ENCODE results near the gene DCAF11. TPM values are rescaled to one million over a fixed set of nuclear protein-coding genes. Genes with fewer than 3 reads are reported as not detected.

Gene DCAF11
- total and polyA plus RNA-seq, 2 of the 8 experiments (the other 6 are each of a cell fraction or from before 2014, with no cell fraction given) = 60.4 to 63.6 TPM

DNA sequence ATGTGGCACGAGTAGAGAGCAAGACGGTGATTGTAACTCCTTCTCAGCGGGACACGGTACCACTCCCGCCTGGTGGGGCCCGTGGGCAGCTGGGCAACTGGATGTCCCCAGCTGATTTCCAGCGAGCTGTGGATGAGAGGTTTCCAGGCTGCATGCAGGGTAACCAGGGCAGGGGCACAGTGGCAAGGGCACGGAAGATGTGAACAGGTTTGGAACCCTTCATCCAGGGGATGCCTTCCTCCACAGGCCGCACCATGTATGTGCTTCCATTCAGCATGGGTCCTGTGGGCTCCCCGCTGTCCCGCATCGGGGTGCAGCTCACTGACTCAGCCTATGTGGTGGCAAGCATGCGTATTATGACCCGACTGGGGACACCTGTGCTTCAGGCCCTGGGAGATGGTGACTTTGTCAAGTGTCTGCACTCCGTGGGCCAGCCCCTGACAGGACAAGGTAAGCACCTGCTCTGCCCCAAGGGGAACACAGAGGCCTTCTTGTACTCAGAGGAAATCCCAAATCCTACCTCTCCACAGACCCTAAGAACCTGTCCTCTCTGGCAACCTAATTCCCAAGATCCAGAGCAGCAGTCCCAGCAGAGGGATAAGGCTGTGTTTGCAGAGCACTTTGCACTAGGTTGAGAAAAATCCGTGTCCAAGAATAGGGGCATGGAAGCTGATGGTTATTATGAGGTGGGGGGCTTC lies 16.2 kb upstream of the DCAF11 start:
- Histone ChIP-seq H2BK120ac (replicated peaks; ENCODE audit: low read depth, low read length) (no peak overlapping the region), H3K4ac (replicated peaks; ENCODE audit: insufficient read length, low read depth, low read length) (no peak overlapping the region), H3K23me2 (ENCODE audit: low read depth, low read length) (peaks cover 8% of the 10 kb centered on the region), H3K79me1 (ENCODE audit: low read depth, low read length) (peaks cover 5% of the 10 kb centered on the region), H4K5ac (ENCODE audit: insufficient read length, low read depth, low read length) (no peak overlapping the region), H3K9me3 (ENCODE audit: insufficient read depth in 2 of 2, low read depth in 1 of 2, low read length in 1 of 2) (no peaks in the 10 kb centered on the region; a peak in 1 of 4 replicates), H2BK20ac (ENCODE audit: low read length) (no peak overlapping the region), H2BK5ac (ENCODE audit: low read depth, low read length) (no peak overlapping the region), H3K14ac (ENCODE audit: insufficient read length) (no peak overlapping the region), H3K9ac (replicated peaks in 1 of 4; ENCODE audit: extremely low read depth in 1 of 4, low read depth in 3 of 4, low read length in 3 of 4) (no peak overlapping the region), H2AFZ (ENCODE audit: low read length) (no peak overlapping the region), H2AK5ac (ENCODE audit: low read depth, low read length) (no peak overlapping the region), H3K23ac (ENCODE audit: insufficient read length) (no peak overlapping the region), H3K18ac (ENCODE audit: extremely low read depth, low read length) (no peak overlapping the region), H3K56ac (replicated peaks; ENCODE audit: insufficient read length, low read depth, low read length) (no peak overlapping the region), H4K91ac (replicated peaks; ENCODE audit: insufficient read length, low read length) (no peak overlapping the region), H3K4me2 (ENCODE audit: insufficient read depth in 1 of 2, low read depth in 2 of 2, low read length in 2 of 2) (no peak overlapping the region), H3K36me3 (ENCODE audit: control insufficient read depth in 2 of 4, insufficient read depth in 4 of 4, low read length in 3 of 4) (peaks cover 9 to 63% (median 39%) of the 10 kb centered on the region in 4 experiments; a peak in 7 of 8 replicates), H4K8ac (ENCODE audit: extremely low read depth, insufficient read depth, low read length) (peak overlapping the region; percentile 45), H3K27ac (ENCODE audit: low read depth, low read length) (no peak overlapping the region), H3K4me3 (ENCODE audit: extremely low read depth in 1 of 4, insufficient read depth in 2 of 4, low read depth in 3 of 4, low read length in 4 of 4) (no peak overlapping the region), H3K79me2 (ENCODE audit: control insufficient read depth in 1 of 2, insufficient read depth in 2 of 2, low read length in 2 of 2) (peaks cover 0 to 21% of the 10 kb centered on the region in 2 experiments; a peak in 2 of 4 replicates), H2BK15ac (ENCODE audit: low read length) (no peak overlapping the region), H3K27me3 (replicated peaks in 1 of 4; ENCODE audit: control insufficient read depth in 3 of 4, extremely low read depth in 1 of 4, insufficient read depth in 3 of 4, low read length in 3 of 4) (no peaks in the 10 kb centered on the region), H4K20me1 (replicated peaks in 1 of 2; ENCODE audit: control insufficient read depth in 1 of 2, insufficient read depth in 2 of 2, low read length in 2 of 2) (peaks cover 7 to 11% of the 10 kb centered on the region in 2 experiments), H3K4me1 (replicated peaks in 1 of 4; ENCODE audit: control insufficient read depth in 3 of 4, insufficient read depth in 4 of 4, low read length in 3 of 4) (peaks cover 4 to 13% (median 7%) of the 10 kb centered on the region in 4 experiments), H2BK12ac (ENCODE audit: low read depth, low read length) (no peak overlapping the region)
- CTCF ChIA-PET (ENCODE audit: partially characterized antibody) = interaction anchor here (0.6 to 12.8 kb wide), 6 partner anchors 8 to 707 kb away, joined by 3 to 316 read pairs (median 4); partner anchors contain the start of gene CPNE6
- DNase-seq (ENCODE audit: low read depth in 1 of 2, low spot score in 2 of 2) (no peak), FAIRE-seq (no peak)
- POLR2A ChIA-PET (ENCODE audit: partially characterized antibody) = interaction anchor here (0.8 to 23.9 kb wide), 9 partner anchors 7 to 82 kb away, joined by 3 to 626 read pairs (median 4); partner anchors contain the start of genes CPNE6, DCAF11, EMC9 and NRL
- 94% methylated on average over 16 of the region's 16 CpGs; no CpG with 5 or more reads in 1 of the 2 experiments for WGBS, 2 experiments (ENCODE audit: extremely low coverage in 1 of 2, insufficient coverage in 1 of 2, insufficient read length in 1 of 2, insufficient replicate concordance in 2 of 2, low coverage in 1 of 2, low lambda C conversion rate in 2 of 2, missing lambda C conversion rate in 1 of 2)
- TF ChIP-seq SIRT6 (IDR thresholded peaks at IDR 0.05; ENCODE audit: low read length) (no peak), CEBPB (IDR thresholded peaks at IDR 0.05; ENCODE audit: low read depth, low read length) (no peak), KDM1A (IDR thresholded peaks at IDR 0.05; ENCODE audit: borderline replicate concordance, low read length) (no peak)
- TF ChIP-seq, protein P1, sequence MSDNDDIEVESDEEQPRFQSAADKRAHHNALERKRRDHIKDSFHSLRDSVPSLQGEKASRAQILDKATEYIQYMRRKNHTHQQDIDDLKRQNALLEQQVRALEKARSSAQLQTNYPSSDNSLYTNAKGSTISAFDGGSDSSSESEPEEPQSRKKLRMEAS (IDR thresholded peaks at IDR 0.05) = no peak
- TF ChIP-seq, protein P2, sequence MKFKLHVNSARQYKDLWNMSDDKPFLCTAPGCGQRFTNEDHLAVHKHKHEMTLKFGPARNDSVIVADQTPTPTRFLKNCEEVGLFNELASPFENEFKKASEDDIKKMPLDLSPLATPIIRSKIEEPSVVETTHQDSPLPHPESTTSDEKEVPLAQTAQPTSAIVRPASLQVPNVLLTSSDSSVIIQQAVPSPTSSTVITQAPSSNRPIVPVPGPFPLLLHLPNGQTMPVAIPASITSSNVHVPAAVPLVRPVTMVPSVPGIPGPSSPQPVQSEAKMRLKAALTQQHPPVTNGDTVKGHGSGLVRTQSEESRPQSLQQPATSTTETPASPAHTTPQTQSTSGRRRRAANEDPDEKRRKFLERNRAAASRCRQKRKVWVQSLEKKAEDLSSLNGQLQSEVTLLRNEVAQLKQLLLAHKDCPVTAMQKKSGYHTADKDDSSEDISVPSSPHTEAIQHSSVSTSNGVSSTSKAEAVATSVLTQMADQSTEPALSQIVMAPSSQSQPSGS (IDR thresholded peaks at IDR 0.05; ENCODE audit: low read length) = no peak

Data from H1 (cell line).